Duodenal mucosa (tissue), 2 donors: ENCODE data around the gene TMC5.
A peak's percentile ranks its signal among the peaks of the same experiment; 100 is the strongest.

Experiments
- H3K27ac ChIP-seq: one replicate; pipeline ENCODE4 v1.7.0; 2013; ENCODE audit warnings: low read depth, low read length
- H3K27me3 ChIP-seq, 2 donors: one replicate each; pipeline ENCODE4 v1.7.0; 2013; ENCODE audit warnings: low read length in 2 of 2, control low read depth in 1 of 2; ENCODE audit not compliant: insufficient read depth in 2 of 2, control insufficient read depth in 1 of 2
- H3K36me3 ChIP-seq, 2 donors: one replicate each; pipeline ENCODE4 v1.7.0; 2013; ENCODE audit warnings: low read length in 2 of 2, control low read depth in 1 of 2; ENCODE audit not compliant: insufficient read depth in 2 of 2, control insufficient read depth in 1 of 2
- H3K4me1 ChIP-seq, 2 donors: one replicate each; pipeline ENCODE4 v1.7.0; 2013; ENCODE audit warnings: low read length in 2 of 2, control low read depth in 1 of 2; ENCODE audit not compliant: insufficient read depth in 2 of 2, control insufficient read depth in 1 of 2
- H3K4me3 ChIP-seq, 2 donors: one replicate each; pipeline ENCODE4 v1.7.0; 2013; ENCODE audit warnings: low read length in 2 of 2, low read depth in 1 of 2
- H3K9ac ChIP-seq, 2 donors: one replicate each; pipeline ENCODE4 v1.7.0; 2013; ENCODE audit warnings: low read length in 2 of 2, low read depth in 1 of 2
- H3K9me3 ChIP-seq, 2 donors: one replicate each; pipeline ENCODE4 v1.7.0; 2013; ENCODE audit warnings: low read length in 2 of 2, control low read depth in 1 of 2; ENCODE audit not compliant: control insufficient read depth in 1 of 2

Gene TMC5

GRCh38 chr16:19424478-19424877, 6.8 kb downstream of the TMC5 start:
- H3K27me3 ChIP-seq: no peaks in the 10 kb centered on the region
- no peaks in the 10 kb centered on the region for H3K9me3 ChIP-seq
- H3K36me3 ChIP-seq: peaks cover 0 to 3% of the 10 kb centered on the region in 2 donors
- H3K27ac ChIP-seq: no peak overlapping the region
- no peak overlapping the region for H3K4me3 ChIP-seq
- peak overlapping the region in 1 of 2 donors; percentile 36 for H3K9ac ChIP-seq
- peaks cover 8 to 10% of the 10 kb centered on the region in 2 donors for H3K4me1 ChIP-seq

GRCh38 chr16:19430345-19430744, 12.7 kb downstream of the TMC5 start:
- H3K27me3 ChIP-seq: no peaks in the 10 kb centered on the region
- no peaks in the 10 kb centered on the region for H3K9me3 ChIP-seq
- peak overlapping the region in 1 of 2 donors; percentile 29 for H3K4me3 ChIP-seq
- H3K36me3 ChIP-seq: peaks cover 0 to 14% of the 10 kb centered on the region in 2 donors
- peak overlapping the region in 1 of 2 donors; percentile 22 for H3K9ac ChIP-seq
- no peak overlapping the region for H3K27ac ChIP-seq
- peaks cover 32 to 44% of the 10 kb centered on the region in 2 donors for H3K4me1 ChIP-seq

GRCh38 chr16:19431636-19432340, 14.1 kb downstream of the TMC5 start:
- Histone ChIP-seq H3K9ac (peak overlapping the region in 1 of 2 donors; percentile 26), H3K9me3 (no peaks in the 10 kb centered on the region), H3K27me3 (no peaks in the 10 kb centered on the region), H3K4me3 (no peak overlapping the region), H3K27ac (peak overlapping the region; percentile 79), H3K4me1 (peaks cover 36 to 51% of the 10 kb centered on the region in 2 donors), H3K36me3 (peaks cover 4 to 12% of the 10 kb centered on the region in 2 donors)

DNA sequence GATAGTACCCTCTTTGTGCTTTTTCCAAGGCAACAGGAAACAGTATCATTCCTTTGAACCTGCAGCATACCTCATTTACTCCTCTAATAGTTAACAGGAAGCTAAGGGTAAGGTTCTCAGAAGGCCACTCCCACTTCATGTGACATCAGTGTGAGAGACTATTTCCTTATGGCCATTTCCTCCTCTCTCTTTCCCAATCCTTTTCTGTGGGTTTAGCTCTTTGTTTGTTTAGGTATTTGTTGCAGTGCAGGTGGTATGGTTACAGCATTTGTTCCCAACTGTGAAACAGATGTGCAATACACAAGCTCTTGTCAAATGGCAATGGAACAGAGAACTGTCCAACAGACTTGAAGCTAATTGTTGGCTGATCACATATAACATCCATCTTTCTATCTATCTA, 14.7 kb downstream of the TMC5 start:
- H3K9ac ChIP-seq: peak overlapping the region in 1 of 2 donors; percentile 26
- no peak overlapping the region for H3K4me3 ChIP-seq
- no peaks in the 10 kb centered on the region for H3K27me3 ChIP-seq
- H3K9me3 ChIP-seq: no peaks in the 10 kb centered on the region
- peaks cover 38 to 56% of the 10 kb centered on the region in 2 donors for H3K4me1 ChIP-seq
- peaks cover 4 to 12% of the 10 kb centered on the region in 2 donors for H3K36me3 ChIP-seq
- peak overlapping the region; percentile 79 for H3K27ac ChIP-seq

DNA sequence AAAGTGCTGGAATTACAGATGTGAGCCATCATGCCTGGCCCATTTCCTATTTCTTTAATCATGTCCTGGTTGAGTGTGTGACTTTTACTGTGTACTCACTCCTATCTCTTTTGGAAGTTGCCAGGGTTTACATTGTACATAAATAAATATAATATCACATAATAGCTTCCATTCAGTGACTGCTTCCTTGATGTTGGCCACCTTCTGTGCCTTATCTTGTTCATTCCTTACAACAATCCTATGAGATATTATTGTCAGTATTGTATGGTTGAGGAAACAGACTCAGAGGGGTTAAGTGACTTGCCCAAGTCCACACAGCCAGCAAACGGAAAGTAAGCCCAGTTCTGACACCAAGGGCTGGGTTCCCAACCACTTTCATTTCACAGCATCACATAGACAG, 16.9 kb downstream of the TMC5 start:
- Histone ChIP-seq H3K4me1 (peaks cover 40 to 52% of the 10 kb centered on the region in 2 donors), H3K27ac (no peak overlapping the region)

GRCh38 chr16:19436540-19436939, 18.9 kb downstream of the TMC5 start:
- Histone ChIP-seq H3K9ac (no peak overlapping the region), H3K27ac (no peak overlapping the region)

More for the DNA sequence above, 16.9 kb downstream of the TMC5 start:
- peaks cover 7 to 14% of the 10 kb centered on the region in 2 donors for H3K36me3 ChIP-seq
- no peak overlapping the region for H3K9ac ChIP-seq
- no peaks in the 10 kb centered on the region for H3K27me3 ChIP-seq
- no peaks in the 10 kb centered on the region for H3K9me3 ChIP-seq
- no peak overlapping the region for H3K4me3 ChIP-seq

DNA sequence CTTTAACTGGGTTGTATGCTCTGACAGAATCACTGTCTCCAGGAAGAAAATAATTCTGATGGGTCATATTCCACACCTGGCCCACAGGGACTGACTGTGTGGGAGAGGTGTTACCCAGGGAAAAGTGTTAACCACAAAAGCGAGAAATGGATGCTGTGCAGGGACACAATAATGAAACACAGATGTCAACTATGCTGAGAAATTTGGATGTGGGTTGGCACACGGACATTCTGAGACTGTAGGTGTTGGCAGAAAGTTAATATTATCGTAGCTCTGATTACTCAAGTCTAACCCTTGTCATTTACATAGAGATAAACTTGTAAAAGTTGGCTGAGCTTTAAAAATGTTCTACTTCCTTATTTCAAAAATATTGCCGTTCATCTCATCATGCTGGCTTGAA, 19.6 kb downstream of the TMC5 start:
- peaks cover 21 to 24% of the 10 kb centered on the region in 2 donors for H3K36me3 ChIP-seq
- no peak overlapping the region for H3K9ac ChIP-seq
- H3K9me3 ChIP-seq: no peaks in the 10 kb centered on the region
- H3K4me3 ChIP-seq: no peak overlapping the region
- no peaks in the 10 kb centered on the region for H3K27me3 ChIP-seq
- no peak overlapping the region for H3K27ac ChIP-seq
- peaks cover 19 to 33% of the 10 kb centered on the region in 2 donors for H3K4me1 ChIP-seq

More at GRCh38 chr16:19436540-19436939, 18.9 kb downstream of the TMC5 start:
- no peak overlapping the region for H3K4me3 ChIP-seq
- peaks cover 21 to 24% of the 10 kb centered on the region in 2 donors for H3K36me3 ChIP-seq
- H3K4me1 ChIP-seq: peaks cover 25 to 40% of the 10 kb centered on the region in 2 donors
- no peaks in the 10 kb centered on the region for H3K27me3 ChIP-seq
- H3K9me3 ChIP-seq: no peaks in the 10 kb centered on the region

DNA sequence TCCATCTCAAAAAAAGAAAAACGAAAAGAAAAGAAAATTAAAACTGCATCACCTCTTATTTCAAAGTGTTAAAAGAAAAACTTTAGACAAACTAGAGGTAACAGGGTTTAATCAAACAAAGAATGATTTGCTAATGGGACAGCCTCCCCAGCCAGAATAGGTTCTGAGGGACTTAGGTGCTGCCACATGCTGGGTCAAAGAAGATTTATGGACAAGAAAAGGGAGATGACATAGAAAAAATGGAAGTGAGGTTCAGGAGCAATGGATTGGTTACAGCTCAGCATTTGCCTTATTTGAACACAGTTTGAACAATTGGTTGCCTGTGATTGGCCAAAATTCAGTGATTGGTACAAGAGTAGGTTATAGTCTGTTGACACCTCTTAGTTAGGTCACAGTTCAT, 21.1 kb downstream of the TMC5 start:
- Histone ChIP-seq H3K9me3 (no peaks in the 10 kb centered on the region), H3K4me1 (peaks cover 13 to 21% of the 10 kb centered on the region in 2 donors)

DNA sequence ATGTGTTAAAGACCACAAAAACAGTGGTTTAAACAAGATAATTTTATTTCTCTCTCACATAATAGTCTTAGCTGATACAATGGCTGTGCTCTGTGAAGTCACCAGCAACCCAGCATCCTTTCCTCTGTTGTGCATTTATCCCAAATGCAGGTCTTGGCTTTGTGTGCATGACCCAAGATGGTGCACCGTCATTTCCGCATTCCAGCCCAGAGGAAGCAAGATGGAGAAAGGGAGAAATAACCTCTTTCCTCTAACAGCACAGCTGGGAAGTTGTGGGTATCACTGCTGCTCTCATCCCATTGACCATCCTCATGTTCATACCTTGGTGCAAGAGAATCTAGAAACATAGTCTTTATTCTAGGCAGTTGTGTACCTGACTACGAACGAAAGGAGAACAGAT, 21.8 kb downstream of the TMC5 start:
- Histone ChIP-seq H3K36me3 (peaks cover 35 to 37% of the 10 kb centered on the region in 2 donors), H3K9ac (no peak overlapping the region)

More for the DNA sequence above, 21.1 kb downstream of the TMC5 start:
- Histone ChIP-seq H3K36me3 (peaks cover 30 to 32% of the 10 kb centered on the region in 2 donors), H3K4me3 (no peak overlapping the region), H3K9ac (no peak overlapping the region), H3K27me3 (no peaks in the 10 kb centered on the region), H3K27ac (no peak overlapping the region)

DNA sequence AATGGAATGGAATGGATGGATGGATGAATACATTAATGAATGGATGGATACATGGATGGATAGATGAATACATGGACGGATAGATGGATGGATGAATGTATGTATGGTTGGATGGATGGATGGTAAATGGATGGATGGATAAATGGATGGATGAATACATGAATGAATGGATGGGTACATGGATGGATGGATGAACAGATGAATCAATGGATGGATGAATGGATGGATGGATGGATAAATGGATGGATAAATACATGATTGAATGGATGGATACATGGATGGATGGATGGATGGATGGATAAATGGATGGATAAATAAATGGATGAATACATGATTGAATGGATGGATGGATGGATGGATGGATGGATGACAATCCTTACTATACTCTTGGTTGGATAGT, 26.0 kb downstream of the TMC5 start:
- no peaks in the 10 kb centered on the region for H3K4me1 ChIP-seq
- no peak overlapping the region for H3K9ac ChIP-seq
- H3K36me3 ChIP-seq: peaks cover 42 to 60% of the 10 kb centered on the region in 2 donors
- no peaks in the 10 kb centered on the region for H3K27me3 ChIP-seq
- H3K27ac ChIP-seq: no peak overlapping the region
- no peaks in the 10 kb centered on the region for H3K9me3 ChIP-seq
- H3K4me3 ChIP-seq: no peak overlapping the region

More for the DNA sequence above, 21.8 kb downstream of the TMC5 start:
- H3K27ac ChIP-seq: no peak overlapping the region
- H3K27me3 ChIP-seq: no peaks in the 10 kb centered on the region
- H3K9me3 ChIP-seq: no peaks in the 10 kb centered on the region
- peaks cover 13 to 21% of the 10 kb centered on the region in 2 donors for H3K4me1 ChIP-seq
- no peak overlapping the region for H3K4me3 ChIP-seq
